GM12892 (cell line): ENCODE measurements around the gene TMTC3.

Source experiments
- POLR2A ChIP-seq: IDR thresholded peaks from 2 replicates; pipeline ENCODE4 v1.6.1; 2011; ENCODE audit warnings: low read depth, low read length, control low read depth
- POLR2AphosphoS5 ChIP-seq: IDR thresholded peaks from 2 replicates; pipeline ENCODE4 v1.6.1; 2011; ENCODE audit warnings: low read depth, low read length, control low read depth
- TAF1 ChIP-seq: IDR thresholded peaks from 2 replicates; pipeline ENCODE4 v1.6.1; 2011; ENCODE audit warnings: low read depth, mild to moderate bottlenecking, control low read depth, low read length, borderline replicate concordance

DNA sequence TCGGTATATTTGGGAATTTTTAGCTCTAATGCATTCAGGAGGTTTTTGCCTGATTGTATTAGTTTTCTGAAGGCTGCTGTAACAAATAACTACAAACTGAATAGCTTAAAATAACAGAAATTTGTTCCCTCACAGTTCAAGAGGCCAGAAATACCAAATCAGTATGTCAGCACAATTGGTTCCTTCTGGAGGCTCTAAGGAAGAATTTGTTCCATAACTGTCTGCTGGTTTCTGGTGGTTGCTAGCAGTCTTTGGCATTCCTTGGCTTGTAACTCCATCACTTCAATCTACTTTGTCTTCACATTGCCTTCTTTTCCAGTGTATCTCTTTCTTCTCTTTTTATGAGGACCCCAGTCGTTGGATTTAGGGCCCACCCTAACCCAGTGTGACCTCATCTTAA lies 21.3 kb downstream of the TMTC3 start:
- TF ChIP-seq POLR2AphosphoS5 (no peak), POLR2A (no peak), TAF1 (no peak)
